CD14-positive monocyte (primary cell): ENCODE measurements around the gene CYP1A1. TPM values are rescaled to one million over a fixed set of nuclear protein-coding genes. Genes with fewer than 3 reads are reported as not detected.

ENCODE experiments used
- DNase-seq, 3 donors: peaks; one replicate each; pipeline ENCODE4 v3.0.0-alpha.2; 2011 to 2022
- H2AFZ ChIP-seq: 2 replicates; pipeline ENCODE4 v1.6.0; 2012; ENCODE audit warnings: mild to moderate bottlenecking, low read depth, low read length, inconsistent platforms; ENCODE audit not compliant: insufficient read depth, poor library complexity, severe bottlenecking
- H3K27ac ChIP-seq, 2 donors: 1 replicate in 1 of 2; 2 replicates in 1 of 2; pipeline ENCODE4 v1.5.1; 2012 to 2013; ENCODE audit warnings: low read length in 2 of 2, control low read depth in 1 of 2, inconsistent platforms in 1 of 2, low read depth in 1 of 2, mild to moderate bottlenecking in 1 of 2
- H3K27me3 ChIP-seq, 2 donors: one replicate each; pipeline versions ENCODE4 v1.6.0 to v1.6.1; 2011 to 2013; ENCODE audit warnings: low read length in 2 of 2; ENCODE audit not compliant: control insufficient read depth in 2 of 2, insufficient read depth in 2 of 2
- H3K36me3 ChIP-seq, 2 donors: replicated peaks in 1 of 2; 1 replicate in 1 of 2; 2 replicates in 1 of 2; pipeline versions ENCODE4 v1.5.1 to v1.6.1; 2012 to 2013; ENCODE audit warnings: low read length in 2 of 2, control low read depth in 1 of 2, inconsistent platforms in 1 of 2, mild to moderate bottlenecking in 1 of 2; ENCODE audit not compliant: insufficient read depth in 2 of 2, control insufficient read depth in 1 of 2
- H3K4me1 ChIP-seq, 2 donors: 1 replicate in 1 of 2; 2 replicates in 1 of 2; pipeline versions ENCODE4 v1.5.1 to v1.6.1; 2012 to 2013; ENCODE audit warnings: low read length in 2 of 2, control low read depth in 1 of 2, inconsistent platforms in 1 of 2, mild to moderate bottlenecking in 1 of 2, moderate library complexity in 1 of 2; ENCODE audit not compliant: insufficient read depth in 2 of 2, control insufficient read depth in 1 of 2
- H3K4me2 ChIP-seq: replicated peaks from 2 replicates; pipeline ENCODE3; 2012; ENCODE audit warnings: low read length, moderate library complexity, mild to moderate bottlenecking; ENCODE audit not compliant: poor library complexity, severe bottlenecking; ENCODE audit errors: extremely low read depth
- H3K4me3 ChIP-seq, 3 experiments: fragments of 200-600 bp in 1 of 3; sonication (generic) in 1 of 3; replicated peaks in 1 of 3; 1 replicate in 2 of 3; 2 replicates in 1 of 3; pipeline ENCODE4 v1.5.1; 2011 to 2013; ENCODE audit warnings: low read length in 3 of 3, mild to moderate bottlenecking in 3 of 3, control low read depth in 2 of 3, low read depth in 2 of 3, inconsistent platforms in 1 of 3, moderate library complexity in 1 of 3
- H3K79me2 ChIP-seq: 2 replicates; pipeline ENCODE4 v1.6.0; 2012; ENCODE audit warnings: mild to moderate bottlenecking, control low read depth, inconsistent platforms, low read length, moderate library complexity; ENCODE audit not compliant: insufficient read depth
- H3K9ac ChIP-seq: 2 replicates; pipeline ENCODE4 v1.6.0; 2017; ENCODE audit warnings: low read length, mild to moderate bottlenecking; ENCODE audit not compliant: insufficient read depth, poor library complexity, severe bottlenecking
- H3K9me3 ChIP-seq, 2 donors: replicated peaks in 1 of 2; 1 replicate in 1 of 2; 2 replicates in 1 of 2; pipeline versions ENCODE4 v1.5.1 to v1.6.1; 2012 to 2013; ENCODE audit warnings: low read length in 2 of 2, control low read depth in 1 of 2; ENCODE audit not compliant: control insufficient read depth in 1 of 2, insufficient read depth in 1 of 2
- H4K20me1 ChIP-seq: 2 replicates; pipeline ENCODE4 v1.6.0; 2012; ENCODE audit warnings: mild to moderate bottlenecking, low read length, control low read depth, moderate library complexity; ENCODE audit not compliant: insufficient read depth
- H3K27ac Mint-ChIP-seq, 7 donors: one replicate each; pipeline ENCODE4 v1.8.0; 2020; ENCODE audit warnings: mild to moderate bottlenecking in 7 of 7, mixed read lengths in 7 of 7, moderate library complexity in 6 of 7, inconsistent platforms in 2 of 7
- H3K27me3 Mint-ChIP-seq, 3 donors: one replicate each; pipeline ENCODE4 v1.8.0; 2021 to 2022; ENCODE audit warnings: low read depth in 3 of 3, mild to moderate bottlenecking in 3 of 3, mixed read lengths in 3 of 3, moderate library complexity in 3 of 3, inconsistent platforms in 1 of 3
- H3K36me3 Mint-ChIP-seq, 2 donors: one replicate each; pipeline ENCODE4 v1.8.0; 2020; ENCODE audit warnings: mixed read lengths in 2 of 2, inconsistent platforms in 1 of 2, mild to moderate bottlenecking in 1 of 2
- H3K4me1 Mint-ChIP-seq: one replicate; pipeline ENCODE4 v1.8.0; 2020; ENCODE audit warnings: mild to moderate bottlenecking, mixed read lengths
- H3K4me3 Mint-ChIP-seq, 2 donors: one replicate each; pipeline ENCODE4 v1.8.0; 2020; ENCODE audit warnings: mild to moderate bottlenecking in 2 of 2, mixed read lengths in 2 of 2, moderate library complexity in 1 of 2
- H3K9me3 Mint-ChIP-seq, 7 donors: one replicate each; pipeline ENCODE4 v1.8.0; 2020 to 2022; ENCODE audit warnings: mixed read lengths in 7 of 7, mild to moderate bottlenecking in 6 of 7, moderate library complexity in 6 of 7, inconsistent platforms in 2 of 7
- CTCF ChIP-seq: fragments of 200-600 bp; IDR thresholded peaks from one replicate; pipeline ENCODE4 v1.8.0; 2022; ENCODE audit warnings: antibody characterized with exemption, mild to moderate bottlenecking
- WGBS: methylation state at CpG from one replicate; pipeline ENCODE4 v1.1.5; 2013; ENCODE audit warnings: missing lambda C conversion rate; ENCODE audit not compliant: insufficient coverage; 5-methylcytosine and 5-hydroxymethylcytosine counted together
- intact Hi-C, 2 donors: fragments of 100-400 bp; cut with micrococcal nuclease; formaldehyde crosslinking; loops; one replicate each; pipeline versions ENCODE4 v1.15.0 to v1.15.1; 2023
- polyA plus RNA-seq, 3 donors: library from polyadenylated mRNA; depleted of rRNA in 1 of 3; unstranded in 2 of 3; stranded (reverse) in 1 of 3; fragments of 300-500 nt in 2 of 3; fragments of >200 nt in 1 of 3; fragmentation: Illumina TruSeq in 2 of 3; gene quantifications; 1 replicate in 2 of 3; 2 replicates in 1 of 3; pipeline ENCODE4 v1.2.3, GENCODE V29; 2012 to 2021

The CYP1A1 gene
- polyA plus RNA-seq, 3 donors: 0.16 TPM; not detected in 2

GRCh38 chr15:74692327-74692726 lies 33.0 kb downstream of the CYP1A1 start:
- Histone ChIP-seq H3K79me2 (peaks cover 62% of the 10 kb centered on the region), H2AFZ (no peak overlapping the region), H3K27ac (no peak overlapping the region), H4K20me1 (no peaks in the 10 kb centered on the region), H3K9ac (no peak overlapping the region), H3K9me3 (no peaks in the 10 kb centered on the region), H3K36me3 (peaks cover 0 to 3% of the 10 kb centered on the region in 2 donors), H3K4me1 (peaks cover 14 to 17% of the 10 kb centered on the region in 2 donors), H3K27me3 (no peaks in the 10 kb centered on the region), H3K4me2 (no peak overlapping the region), H3K4me3 (no peak overlapping the region)
- Mint-ChIP-seq H3K36me3 (peaks cover 8 to 13% of the 10 kb centered on the region in 2 donors), H3K27ac (no peak overlapping the region), H3K9me3 (peaks cover 0 to 7% (median 3%) of the 10 kb centered on the region in 7 donors), H3K4me3 (no peak overlapping the region), H3K27me3 (peaks cover 0 to 3% (median 0%) of the 10 kb centered on the region in 3 donors), H3K4me1 (peaks cover 31% of the 10 kb centered on the region)
- TF ChIP-seq CTCF: no peak
- no CpG with 5 or more reads among the region's 1 CpG for WGBS
- intact Hi-C loops: no loop called here
- no peak for DNase-seq

GRCh38 chr15:74683758-74684157 lies 41.6 kb downstream of the CYP1A1 start:
- H2AFZ ChIP-seq: no peak overlapping the region
- H3K27ac ChIP-seq: no peak overlapping the region
- Mint-ChIP-seq H3K9me3 (peaks cover 2 to 14% (median 3%) of the 10 kb centered on the region in 7 donors), H3K27me3 (no peaks in the 10 kb centered on the region), H3K36me3 (peaks cover 14 to 40% of the 10 kb centered on the region in 2 donors), H3K4me3 (no peak overlapping the region), H3K4me1 (peaks cover 4% of the 10 kb centered on the region), H3K27ac (no peak overlapping the region)
- no peak for DNase-seq
- no CpG with 5 or more reads among the region's 1 CpG for WGBS
- intact Hi-C loops: no loop called here
- no peak for TF ChIP-seq CTCF
- no peaks in the 10 kb centered on the region for H3K27me3 ChIP-seq
- peaks cover 8 to 12% of the 10 kb centered on the region in 2 donors for H3K36me3 ChIP-seq
- H3K9ac ChIP-seq: no peak overlapping the region
- no peaks in the 10 kb centered on the region for H3K4me1 ChIP-seq
- no peak overlapping the region for H3K4me2 ChIP-seq
- H4K20me1 ChIP-seq: peaks cover 4% of the 10 kb centered on the region
- H3K9me3 ChIP-seq: peaks cover 4 to 8% of the 10 kb centered on the region in 2 donors
- H3K4me3 ChIP-seq: no peak overlapping the region
- H3K79me2 ChIP-seq: peaks cover 24% of the 10 kb centered on the region
